NCI-H2171 treated with DMSO at 0.1 percent for 48 hours (cell line): ENCODE measurements around the gene CORO7.

Source experiments
- DNase-seq: peaks from one replicate; lab custom pipeline; 2025; lab: John Stamatoyannopoulos, UW

Gene CORO7

DNA sequence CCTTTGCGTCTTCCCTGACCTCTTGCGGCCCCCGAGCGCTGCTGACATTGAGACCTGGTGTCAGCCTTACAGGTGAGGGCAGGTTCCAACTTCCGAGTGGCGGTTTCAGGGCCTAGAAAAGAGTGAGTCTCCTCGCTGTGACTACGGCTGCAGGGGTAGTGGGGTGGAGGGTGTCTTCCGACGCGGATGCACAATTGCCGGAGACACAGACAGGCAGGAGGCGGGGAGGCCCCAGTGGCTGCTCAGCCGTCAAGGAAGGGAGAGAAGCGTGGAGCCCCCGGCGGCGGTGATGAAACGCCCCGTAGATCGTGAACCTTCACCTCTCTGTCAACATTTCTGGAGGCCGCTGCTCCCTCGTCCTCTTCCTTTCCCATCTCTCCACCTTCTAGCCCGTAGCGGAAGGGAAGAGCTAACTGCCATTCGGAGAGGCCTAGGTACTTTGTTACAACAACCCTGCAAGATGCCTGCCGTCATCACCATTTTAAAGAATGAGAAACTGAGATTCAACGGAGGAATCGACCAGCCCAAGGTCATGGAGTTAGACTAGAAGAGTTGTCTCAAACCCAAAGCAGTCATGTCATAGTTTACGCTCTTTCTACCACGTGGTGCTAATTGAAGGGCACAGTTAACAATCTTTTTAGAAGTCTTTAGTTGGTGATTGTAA is 9.8 kb upstream of the CORO7 start:
- DNase-seq = peak; percentile 57

GRCh38 chr16:4425378-4426020 is 9.1 kb upstream of the CORO7 start, which contains the start of gene DNAJA3:
Gene DNAJA3, plus strand, starts transcription at chr16:4425868. Its CDS starts 14 bp downstream, at chr16:4425882.
- peak; percentile 95 for DNase-seq

GRCh38 chr16:4420505-4421105 is 4.2 kb upstream of the CORO7 start:
- no peak for DNase-seq

GRCh38 chr16:4419402-4419959 is 3.1 kb upstream of the CORO7 start:
- no peak for DNase-seq

DNA sequence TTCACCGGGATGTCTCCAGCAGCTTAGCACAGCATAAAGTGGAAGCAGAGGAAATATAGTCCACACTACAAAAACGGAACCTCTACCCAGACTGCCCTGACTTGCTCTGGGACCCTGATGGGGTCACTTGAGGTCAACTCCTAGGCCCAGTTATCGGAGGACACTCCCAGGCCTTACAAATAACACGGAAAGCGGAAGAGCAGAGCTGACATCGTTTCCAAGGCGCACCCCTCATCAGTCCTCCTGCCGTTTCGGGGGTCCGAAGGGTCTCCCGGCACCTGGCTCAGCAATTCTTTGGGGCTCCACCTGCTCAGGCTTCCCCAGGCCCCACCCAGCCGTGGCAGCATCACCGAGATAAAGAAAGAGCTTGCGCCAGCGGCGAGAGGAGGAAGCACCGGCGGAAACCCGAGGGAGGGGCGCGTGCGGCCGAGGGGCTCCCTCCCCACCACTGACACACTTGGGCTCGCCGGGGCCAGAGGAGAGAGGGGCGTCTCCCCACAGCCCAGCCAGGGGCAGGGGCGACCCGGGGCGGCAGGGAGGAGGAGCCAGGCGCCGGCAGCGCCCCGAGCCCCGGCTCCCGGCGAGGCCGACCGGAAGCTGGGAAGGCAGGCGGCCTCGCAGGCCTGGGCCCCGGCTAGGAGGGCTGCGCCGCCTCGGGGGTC is 727 bp downstream of the CORO7 start:
- DNase-seq = peak; percentile 19

- DNase-seq = no peak
These were observed 2.0 kb downstream of the CORO7 start for GRCh38 chr16:4414187-4414917.

DNA sequence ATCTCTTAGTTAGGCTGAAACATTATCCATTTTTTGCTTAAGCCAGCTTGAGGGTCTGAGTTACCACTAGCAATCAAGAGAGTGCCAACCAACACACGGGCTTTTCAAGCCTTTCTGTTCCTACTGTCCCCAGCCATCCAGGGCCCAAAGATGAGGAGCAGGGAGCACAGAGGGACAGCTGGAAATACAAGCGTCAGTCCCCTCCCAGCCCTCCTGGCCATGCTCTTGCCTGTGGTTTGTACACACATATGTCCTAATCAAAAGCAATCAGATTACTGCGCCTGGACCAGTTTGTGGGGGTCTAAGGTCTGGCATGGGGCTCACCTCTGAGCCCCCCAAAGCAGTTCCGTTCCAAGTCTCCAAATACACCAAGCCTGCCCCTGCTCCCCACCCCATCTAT is 3.5 kb downstream of the CORO7 start:
- no peak for DNase-seq

DNA sequence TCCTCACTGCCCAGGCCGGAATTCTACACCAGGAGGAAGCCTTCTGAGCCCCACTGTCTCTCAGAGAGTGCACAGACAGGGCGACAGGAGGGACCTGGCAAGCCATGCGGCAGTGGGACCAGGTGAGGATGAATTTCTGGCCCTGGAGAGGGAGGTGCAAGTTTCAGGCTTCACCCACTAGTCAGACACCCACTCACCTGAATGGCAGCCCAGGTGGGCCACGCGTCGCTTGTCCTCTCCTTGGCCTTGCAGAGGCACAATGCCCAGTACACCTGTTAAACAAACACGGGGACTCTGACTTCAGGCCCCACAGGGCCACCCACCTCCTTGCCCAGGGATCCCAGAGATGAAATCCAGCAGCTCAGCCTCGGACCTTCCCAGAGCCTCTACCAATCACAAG is 4.2 kb downstream of the CORO7 start:
- DNase-seq = no peak

DNA sequence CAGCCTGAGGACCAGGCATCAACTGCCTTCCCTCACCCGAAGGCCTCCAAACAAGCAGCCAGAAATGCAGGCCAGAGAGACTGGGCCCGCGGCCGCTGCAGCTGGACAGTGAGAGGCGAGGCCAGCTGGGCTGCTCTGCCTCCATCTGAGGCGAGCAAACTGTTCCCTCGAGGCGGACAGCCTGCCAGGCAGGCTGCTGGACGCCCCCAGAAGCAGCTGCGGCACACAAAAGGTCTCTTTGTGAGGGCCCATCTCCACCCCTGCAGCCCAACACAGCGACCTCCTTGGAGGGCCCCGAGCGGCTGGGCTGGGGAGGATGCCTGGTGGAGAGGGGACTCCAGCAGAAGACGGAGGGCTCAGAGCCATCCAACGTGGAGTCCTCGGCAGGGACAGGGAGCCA is 4.7 kb downstream of the CORO7 start:
- no peak for DNase-seq

DNA sequence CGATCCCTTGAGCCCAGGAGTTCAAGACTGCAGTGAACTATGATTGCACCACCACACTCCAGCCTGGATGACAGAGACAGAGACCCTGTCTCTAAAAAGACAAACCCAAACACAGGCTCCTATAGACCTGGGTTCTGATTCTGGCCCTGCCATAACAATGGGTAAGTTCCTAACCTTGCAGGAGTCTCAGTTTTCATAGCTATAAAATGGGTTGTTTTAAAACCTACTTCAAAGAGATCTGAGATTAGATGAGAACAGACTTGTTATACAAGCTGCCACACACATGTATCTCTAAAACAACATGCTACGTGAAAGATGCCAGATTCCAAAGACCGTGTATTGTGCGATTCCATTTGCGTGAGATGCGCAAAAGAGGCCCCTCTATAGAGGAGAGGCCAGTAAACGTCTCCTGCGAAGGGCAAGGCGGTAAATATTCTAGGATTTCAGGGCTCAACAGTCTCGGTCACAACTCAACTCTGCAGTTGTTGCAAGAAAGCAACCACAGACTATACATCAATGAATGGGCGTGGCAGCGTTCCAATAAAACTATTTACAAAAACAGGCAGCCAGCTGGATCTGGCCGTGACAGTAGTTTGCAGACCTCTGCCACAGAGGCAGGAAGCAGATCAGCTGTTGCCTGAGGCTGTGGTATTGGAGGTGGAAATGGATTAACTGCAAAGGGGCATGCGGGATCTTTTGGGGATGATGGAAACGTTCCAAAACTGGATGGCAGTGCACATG is 5.9 kb downstream of the CORO7 start:
- DNase-seq = no peak

GRCh38 chr16:4409081-4409932 is 7.1 kb downstream of the CORO7 start:
- DNase-seq = peak; percentile 76

GRCh38 chr16:4408323-4408690 is 8.1 kb downstream of the CORO7 start:
- DNase-seq = no peak

GRCh38 chr16:4407543-4408322 is 8.7 kb downstream of the CORO7 start:
- DNase-seq = no peak

GRCh38 chr16:4404967-4405696 is 11.3 kb downstream of the CORO7 start:
- no peak for DNase-seq

DNA sequence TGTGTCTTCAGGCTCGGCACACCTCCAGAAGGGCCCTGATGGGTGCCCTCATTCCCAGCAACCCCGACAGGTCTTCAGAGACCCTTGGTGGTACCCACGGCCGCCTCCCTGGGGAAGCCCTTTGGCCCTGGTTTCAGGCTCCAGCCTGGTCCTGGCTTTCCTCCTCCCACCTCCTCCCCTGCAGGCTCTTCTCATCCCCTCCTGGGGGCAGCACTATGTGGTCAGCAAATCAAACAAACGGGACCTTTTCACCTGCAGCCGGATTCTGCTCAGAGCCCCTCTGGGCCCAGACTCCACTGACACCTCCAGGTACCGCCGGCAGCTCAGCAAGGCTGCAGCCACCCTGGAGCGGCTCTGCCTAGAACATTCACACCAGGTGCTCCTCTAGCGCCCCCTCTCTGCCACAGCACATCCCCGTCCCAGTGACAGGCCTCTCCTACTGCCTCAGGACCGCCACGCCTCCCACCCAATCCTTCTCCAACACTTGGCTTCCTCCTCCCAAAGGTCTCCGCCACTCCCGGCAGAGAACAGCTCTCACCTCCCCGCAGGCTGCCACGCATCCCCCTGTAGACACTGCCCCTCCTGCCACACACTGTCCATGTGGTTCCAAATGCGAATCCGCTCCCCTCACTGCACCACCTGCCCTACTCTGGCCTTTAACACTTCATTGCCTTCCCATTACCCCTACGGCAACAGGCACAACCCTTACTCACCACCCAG is 12.0 kb downstream of the CORO7 start:
- DNase-seq = peak; percentile 12

DNA sequence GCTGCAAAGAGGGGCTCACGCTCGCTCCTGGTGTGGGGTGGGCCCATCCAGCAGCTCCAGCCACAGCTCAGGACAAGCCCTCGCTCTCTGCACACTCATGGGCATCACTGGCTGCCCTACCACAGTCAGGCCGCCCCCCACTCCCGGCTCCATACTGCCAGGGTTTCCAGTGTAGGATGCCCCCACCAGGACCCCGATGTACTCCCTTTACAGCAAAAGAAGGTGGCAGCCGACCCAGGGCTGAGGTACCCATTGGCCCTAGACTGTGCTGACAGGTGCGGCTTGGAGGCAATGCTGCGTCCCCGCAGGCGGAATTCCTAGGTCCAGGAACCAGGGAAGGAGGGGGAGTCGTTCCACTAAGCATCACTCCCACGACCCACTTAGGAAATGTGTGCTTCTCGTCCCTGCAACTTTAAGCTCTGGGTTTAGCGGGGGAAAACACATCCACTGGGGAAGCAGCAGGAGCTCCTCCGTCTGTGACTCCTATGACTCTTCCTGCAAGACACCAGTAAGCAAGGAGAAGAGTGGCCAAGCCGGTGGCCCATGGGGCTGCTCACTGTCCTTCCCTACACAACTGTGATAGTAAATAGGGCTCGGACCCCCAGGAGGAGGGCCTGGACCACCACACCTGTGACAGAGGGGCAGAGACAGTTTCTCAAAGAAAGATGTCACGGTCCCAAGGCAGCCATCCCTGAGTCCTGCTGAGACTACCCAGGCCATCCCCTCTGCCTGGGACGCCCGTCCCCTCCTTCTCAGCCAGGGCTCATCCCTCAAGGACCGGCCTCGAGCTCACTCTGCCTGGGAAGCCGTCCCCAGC is 13.1 kb downstream of the CORO7 start:
- DNase-seq = no peak

DNA sequence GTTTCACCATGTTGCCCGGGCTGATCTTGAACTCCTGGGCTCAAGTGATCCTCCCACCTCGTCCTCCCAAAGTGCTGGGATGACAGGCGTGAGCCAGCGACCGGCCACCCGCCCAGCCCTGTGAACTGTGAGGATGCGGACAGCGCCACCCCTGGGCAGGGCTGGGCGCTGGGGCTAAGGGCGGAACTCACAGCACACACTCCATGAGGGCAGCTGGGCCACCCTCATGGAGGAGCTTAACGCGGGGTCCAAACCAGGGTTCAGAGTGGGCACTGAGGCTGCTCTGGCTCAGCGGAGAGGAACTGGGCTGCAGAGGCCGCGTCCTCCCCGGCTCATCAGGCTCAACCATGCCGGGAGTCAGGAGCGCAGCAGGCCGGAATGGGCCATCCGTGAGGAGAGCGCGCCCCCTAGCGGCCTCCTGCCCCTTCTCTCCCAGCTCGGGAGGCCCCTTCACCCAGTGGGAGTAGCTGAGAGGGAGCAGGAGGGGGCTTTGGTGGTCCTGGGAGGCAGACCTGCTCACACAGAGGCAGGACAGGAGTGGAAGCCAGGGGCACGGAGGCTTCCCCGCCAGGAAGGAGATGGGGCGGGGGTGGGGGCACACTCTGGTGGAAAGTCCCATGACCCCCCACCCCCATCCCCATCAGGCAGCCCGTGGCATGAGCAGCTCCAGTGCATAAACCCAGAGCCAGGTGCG is 13.8 kb downstream of the CORO7 start:
- peak; percentile 64 for DNase-seq
